SKM-1 (cell line): ENCODE results near the gene PGPEP1.
A peak's percentile ranks its signal among the peaks of the same experiment; 100 is the strongest.
"Not testable (repeated sequence)": the region's sequence is repeated elsewhere in the genome, so short reads cannot be mapped to it uniquely, and the experiment has no call there.

Experiments used
- DNase-seq: peaks from one replicate; lab custom pipeline; 2025; ENCODE audit not compliant: unreplicated experiment; lab: John Stamatoyannopoulos, UW

Gene PGPEP1

GRCh38 chr19:18308051-18308947 lies 32.1 kb upstream of the PGPEP1 start:
- no peak for DNase-seq

DNA sequence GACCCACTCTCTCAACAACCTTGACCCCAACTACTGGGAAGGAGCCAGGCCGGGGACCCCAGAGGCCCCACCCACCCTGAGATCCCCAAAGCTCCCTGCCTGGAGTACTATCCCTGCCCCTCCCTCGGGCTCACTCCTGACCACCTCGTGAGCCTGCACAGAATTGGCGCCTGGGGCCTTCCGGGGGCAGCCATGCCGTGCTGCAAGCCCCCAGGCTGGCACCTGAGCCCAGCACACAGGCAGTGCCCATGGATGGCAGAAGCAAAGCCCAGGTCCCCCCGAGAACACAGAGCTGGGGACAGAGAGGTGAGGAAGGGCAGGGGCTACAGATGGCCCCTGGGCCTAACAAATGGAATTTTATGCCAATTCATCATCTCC lies 31.5 kb upstream of the PGPEP1 start:
- no peak for DNase-seq

DNA sequence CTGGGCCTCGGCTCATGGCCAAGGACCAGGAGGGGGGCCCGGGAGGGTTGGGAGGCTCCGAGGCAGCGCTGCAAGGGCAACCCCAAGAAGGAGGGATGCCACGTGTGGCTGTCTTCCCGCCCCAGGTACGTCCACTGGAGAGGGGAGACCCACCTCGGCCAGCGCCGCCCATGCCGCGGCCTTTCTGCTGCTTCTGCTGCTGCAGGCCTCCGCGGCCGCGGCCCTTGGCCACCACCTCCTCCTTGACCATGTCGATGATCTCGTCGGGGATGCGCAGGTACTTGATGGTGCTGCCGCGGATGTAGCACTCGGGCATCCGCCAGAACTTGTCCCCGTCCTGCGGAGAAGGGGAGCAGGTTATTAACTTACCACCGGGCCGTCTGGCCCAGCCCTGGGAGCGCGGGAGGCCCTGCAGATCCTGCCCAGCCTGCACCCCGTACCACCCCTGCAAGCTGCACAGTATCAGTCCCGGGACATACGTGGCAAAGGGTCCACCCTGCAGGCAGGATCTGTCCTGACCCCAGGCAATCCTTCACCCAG lies 30.8 kb upstream of the PGPEP1 start:
- no peak for DNase-seq

- DNase-seq = no peak
Observed at GRCh38 chr19:18310118-18310909, 30.1 kb upstream of the PGPEP1 start.

GRCh38 chr19:18310966-18311365 lies 29.4 kb upstream of the PGPEP1 start:
- DNase-seq = no peak

DNA sequence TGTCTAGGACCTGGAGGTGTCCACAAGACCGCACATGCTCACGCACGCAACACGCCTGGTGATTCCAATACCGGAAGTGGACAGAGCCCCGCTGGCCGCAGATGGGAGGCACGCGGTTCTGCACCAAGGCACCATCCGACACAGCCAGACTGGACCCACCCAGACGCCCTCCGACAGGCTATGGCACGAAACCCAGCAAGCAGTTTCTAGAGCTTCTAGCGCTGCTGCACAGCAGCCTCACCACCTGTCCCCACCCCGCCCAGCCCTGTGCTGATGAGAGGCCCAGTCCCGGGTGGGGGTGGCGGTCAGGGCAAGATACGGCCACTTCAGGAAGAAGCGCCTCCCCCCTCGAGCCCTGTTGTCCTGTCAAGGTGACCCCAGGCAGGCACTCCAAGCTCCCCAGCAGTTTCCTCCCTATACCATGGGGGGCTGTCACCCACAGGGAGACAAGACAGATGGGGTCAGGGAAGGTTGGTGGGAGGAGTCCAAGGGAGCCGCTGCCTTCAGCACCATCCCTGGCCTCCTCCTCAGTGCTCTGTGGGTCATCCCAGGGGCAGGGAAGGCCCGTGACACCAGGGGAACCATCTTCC lies 28.8 kb upstream of the PGPEP1 start:
- no peak for DNase-seq

GRCh38 chr19:18312092-18312534 lies 28.3 kb upstream of the PGPEP1 start:
- no peak for DNase-seq

DNA sequence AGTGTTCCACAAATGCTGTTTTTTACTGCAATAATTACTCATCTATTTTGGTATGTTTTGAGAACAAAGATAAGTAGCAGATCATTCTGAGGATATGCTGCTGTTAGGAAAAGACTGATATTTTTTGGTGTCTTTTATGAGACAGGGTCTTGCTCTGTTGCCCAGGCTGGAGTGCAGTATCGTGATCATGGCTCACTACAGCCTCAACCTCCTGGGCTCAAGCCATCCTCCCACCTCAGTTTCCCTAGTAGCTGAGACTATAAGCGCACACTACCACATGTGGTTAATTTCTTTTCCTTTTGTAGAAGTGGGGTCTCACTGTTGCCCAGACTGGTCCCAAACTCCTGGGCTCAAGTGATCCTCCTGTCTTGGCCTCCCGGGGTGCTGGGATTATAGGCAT lies 27.0 kb upstream of the PGPEP1 start:
- no peak for DNase-seq

GRCh38 chr19:18317961-18318800 lies 22.2 kb upstream of the PGPEP1 start:
- DNase-seq = peak; percentile 4

DNA sequence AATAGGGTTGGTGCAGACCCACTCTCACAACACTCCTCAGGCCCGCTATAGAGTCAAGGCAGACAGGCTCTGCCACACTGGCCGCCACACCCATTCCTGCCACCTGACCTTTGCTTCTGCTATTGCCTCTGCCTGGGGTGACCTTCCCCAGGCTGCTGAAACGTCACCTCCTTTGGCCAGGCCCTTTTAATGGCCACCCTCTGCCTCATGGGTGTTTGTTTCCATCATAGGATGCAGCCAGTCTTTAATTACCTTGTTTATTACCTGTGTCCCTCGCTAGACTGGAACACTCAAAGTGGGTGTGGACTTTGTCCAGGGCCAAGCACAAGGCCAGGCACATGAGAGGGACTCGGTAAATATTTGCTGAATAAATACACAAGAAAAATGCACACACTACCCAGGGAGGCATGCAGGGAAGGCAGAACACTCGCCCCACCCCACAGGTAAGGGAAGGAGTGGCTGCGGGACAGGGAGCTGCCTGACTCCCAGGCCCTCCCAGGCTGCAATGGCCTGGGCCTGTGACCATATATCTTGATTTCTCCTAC lies 20.7 kb upstream of the PGPEP1 start:
- DNase-seq = no peak

GRCh38 chr19:18320865-18321733 lies 19.3 kb upstream of the PGPEP1 start:
- DNase-seq = no peak

DNA sequence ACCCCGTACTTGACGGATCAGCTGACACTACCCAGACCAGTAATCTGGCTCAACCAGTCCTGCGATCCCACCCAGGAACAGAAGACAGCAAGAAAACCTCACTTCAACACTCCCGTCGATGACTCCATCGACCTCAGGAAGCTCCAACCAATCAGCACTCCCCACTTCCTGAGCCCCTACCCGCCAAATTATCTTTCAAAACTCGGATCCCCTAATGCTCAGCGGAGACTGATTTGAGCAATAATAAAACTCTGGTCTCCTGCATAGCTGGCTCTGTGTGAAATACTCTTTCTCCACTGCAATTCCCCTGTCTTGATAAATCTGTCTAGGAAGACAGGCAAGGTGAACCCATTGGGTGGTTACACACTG lies 18.7 kb upstream of the PGPEP1 start:
- DNase-seq = no peak

GRCh38 chr19:18322318-18322758 lies 18.1 kb upstream of the PGPEP1 start:
- DNase-seq = no peak

DNA sequence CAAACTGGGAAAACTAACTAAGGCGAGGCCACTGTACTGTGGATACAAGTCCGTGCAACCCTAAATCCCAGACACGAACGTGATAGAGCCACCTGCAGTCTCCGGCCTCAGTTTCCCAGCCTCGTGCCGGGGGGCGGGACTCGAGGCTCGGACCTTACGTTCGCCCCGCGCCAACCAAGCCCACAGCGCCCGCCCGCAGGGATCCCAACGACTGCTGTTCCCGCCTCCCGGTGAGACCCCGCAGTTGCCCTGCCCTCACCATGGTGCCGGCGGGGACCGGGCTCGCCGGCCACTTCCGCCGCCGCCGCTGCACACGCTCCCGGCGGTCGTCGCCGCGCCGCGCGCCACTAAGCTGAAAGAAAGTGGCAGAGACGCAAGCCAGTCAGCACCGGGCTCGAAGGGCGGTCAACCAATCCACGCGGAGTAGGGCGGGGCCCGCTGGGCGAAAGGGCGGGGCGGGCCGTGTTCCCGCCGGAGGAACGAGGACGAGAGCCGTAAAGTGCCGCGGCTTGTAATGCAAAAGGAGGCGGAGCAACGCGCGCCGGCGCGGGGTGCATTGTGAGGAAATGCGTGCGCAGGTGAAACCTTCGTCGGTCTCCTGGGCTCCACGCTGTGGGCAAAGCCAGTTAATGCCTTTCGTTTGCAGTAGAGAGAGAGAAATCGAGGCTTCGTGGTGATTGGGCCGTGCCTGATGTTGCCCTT lies 17.5 kb upstream of the PGPEP1 start, which contains the start of gene LSM4:
LSM4 (minus strand) TSS at position 318 of the 702 bp plus-strand sequence; CDS start at position 262, 56 bp downstream.
- DNase-seq = peak; percentile 95

- DNase-seq = not testable (repeated sequence)
Observed at GRCh38 chr19:18324373-18324731, 16.0 kb upstream of the PGPEP1 start.

GRCh38 chr19:18326772-18327171 lies 13.6 kb upstream of the PGPEP1 start:
- DNase-seq = no peak

- DNase-seq = peak; percentile 97
Observed at GRCh38 chr19:18328340-18329034, 11.9 kb upstream of the PGPEP1 start.

DNA sequence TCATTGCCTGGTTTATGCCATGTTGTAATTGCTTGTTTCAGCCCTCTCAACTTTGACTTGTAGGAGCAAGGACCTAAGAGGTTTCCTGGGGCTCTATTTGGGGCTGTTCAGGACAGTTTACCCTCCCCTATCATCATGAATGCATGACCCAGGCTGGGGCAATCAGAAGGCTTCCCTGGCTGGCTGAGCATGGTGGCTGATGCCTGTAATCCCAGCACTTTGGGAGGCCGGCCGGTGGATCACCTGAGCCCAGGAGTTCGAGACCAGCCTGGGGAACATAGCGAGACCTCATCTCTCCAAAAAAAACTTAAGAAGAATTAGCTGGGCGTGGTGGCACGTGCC lies 11.4 kb upstream of the PGPEP1 start:
- no peak for DNase-seq
